HUDEP-2 (cell line): ENCODE measurements around the gene ATG4A.

Experiments used
- DNase-seq, 76 experiments: peaks; one replicate each; lab custom pipeline; 2025; ENCODE audit not compliant: unreplicated experiment in 76 of 76; lab: John Stamatoyannopoulos, UW

ATG4A gene

GRCh38 chrX:108167211-108167872, 75.8 kb downstream of the ATG4A start:
- DNase-seq: peak in 1 of 76 experiments; percentile 4

GRCh38 chrX:108168961-108169740, 77.6 kb downstream of the ATG4A start:
- DNase-seq: no peak

- no peak for DNase-seq
Measured at GRCh38 chrX:108169768-108170167, 78.2 kb downstream of the ATG4A start.

GRCh38 chrX:108171671-108172070, 80.1 kb downstream of the ATG4A start:
- DNase-seq: no peak

GRCh38 chrX:108173874-108174273, 82.3 kb downstream of the ATG4A start:
- DNase-seq: no peak

GRCh38 chrX:108177351-108178142, 86.0 kb downstream of the ATG4A start:
- DNase-seq: no peak

- no peak for DNase-seq
Measured at GRCh38 chrX:108178143-108178498, 86.5 kb downstream of the ATG4A start.

GRCh38 chrX:108186811-108187210, 95.2 kb downstream of the ATG4A start:
- DNase-seq: no peak

- DNase-seq: no peak
Measured at GRCh38 chrX:108198420-108198819, 106.8 kb downstream of the ATG4A start.

- no peak for DNase-seq
Measured at GRCh38 chrX:108199041-108199440, 107.5 kb downstream of the ATG4A start.

GRCh38 chrX:108199691-108200090, 108.1 kb downstream of the ATG4A start:
- peak in 17 of 76 experiments; percentile 0 to 30 (median 1) for DNase-seq

- DNase-seq: no peak
Measured at GRCh38 chrX:108203540-108203939, 112.0 kb downstream of the ATG4A start.
